ENCODE data around the gene MAP2K3. TPM values are rescaled to one million over a fixed set of nuclear protein-coding genes. Genes with fewer than 3 reads are reported as not detected.

Gene MAP2K3
- total RNA-seq = 10 to 100 TPM; 54.1 to 64.1 (median 55.2) TPM

GRCh38 chr17:21284319-21285163 is at the start of gene MAP2K3:
MAP2K3 (plus strand) TSS chr17:21284711; CDS start chr17:21284921, 210 bp downstream.
- DNase-seq (ENCODE audit: low spot score in 2 of 2) = peak; percentile 99 to 100
- 0% methylated on average over 35 to 53 of the region's 88 CpGs for WGBS, 2 donors

GRCh38 chr17:21235921-21236320 is 48.6 kb upstream of the MAP2K3 start:
- TF ChIP-seq CTCF (IDR thresholded peaks at IDR 0.05) = no peak
- TF ChIP-seq POLR2A (IDR thresholded peaks at IDR 0.05) = no peak
- H3K4me3 ChIP-seq (ENCODE audit: low read depth, poor library complexity, severe bottlenecking) = no peak overlapping the region
- intact Hi-C loops (cut with DNase I; ENCODE audit: low total_unique reads) = no loop called here
- WGBS, 2 donors = 78 to 85% methylated on average over 1 of the region's 1 CpG
- no peak for DNase-seq (ENCODE audit: low spot score in 2 of 2)

More at GRCh38 chr17:21284319-21285163, at the start of gene MAP2K3:
- peak within 1 kb of the TSS; percentile 46 for H3K4me3 ChIP-seq (ENCODE audit: low read depth, poor library complexity, severe bottlenecking)
- intact Hi-C loops (cut with DNase I; ENCODE audit: low total_unique reads) = no loop called here
- TF ChIP-seq POLR2A (IDR thresholded peaks at IDR 0.05) (peak in 1 of 2 donors; percentile 39), CTCF (IDR thresholded peaks at IDR 0.05) (no peak)

- H3K4me3 ChIP-seq (ENCODE audit: low read depth, poor library complexity, severe bottlenecking) = no peak overlapping the region
- 72 to 79% methylated on average over 10 to 12 of the region's 12 CpGs for WGBS, 2 donors
- DNase-seq (ENCODE audit: low spot score in 2 of 2) = no peak
- TF ChIP-seq POLR2A (IDR thresholded peaks at IDR 0.05) (no peak), CTCF (IDR thresholded peaks at IDR 0.05) (no peak)
- intact Hi-C loops (cut with DNase I; ENCODE audit: low total_unique reads) = no loop called here
Observed at GRCh38 chr17:21239680-21240368, 44.7 kb upstream of the MAP2K3 start.

- 70 to 81% methylated on average over 18 to 23 of the region's 25 CpGs for WGBS, 2 donors
- DNase-seq (ENCODE audit: low spot score in 2 of 2) = no peak
- intact Hi-C loops (cut with DNase I; ENCODE audit: low total_unique reads) = no loop called here
Observed at GRCh38 chr17:21240369-21241055, 44.0 kb upstream of the MAP2K3 start.

More at GRCh38 chr17:21240369-21241055, 44.0 kb upstream of the MAP2K3 start:
- H3K4me3 ChIP-seq (ENCODE audit: low read depth, poor library complexity, severe bottlenecking) = no peak overlapping the region
- TF ChIP-seq POLR2A (IDR thresholded peaks at IDR 0.05) (no peak), CTCF (IDR thresholded peaks at IDR 0.05) (no peak)

Data from lower leg skin (tissue), 4 donors.